Right atrium auricular region (tissue), 2 donors: Measurements from ENCODE around the gene AXIN1. TPM values are rescaled to one million over a fixed set of nuclear protein-coding genes. Genes with fewer than 3 reads are reported as not detected.
"Not testable (repeated sequence)": the region's sequence is repeated elsewhere in the genome, so short reads cannot be mapped to it uniquely, and the experiment has no call there.

Experiments used
- DNase-seq: peaks from one replicate; pipeline ENCODE4 v3.0.0-alpha.2; 2019; ENCODE audit warnings: low spot score
- H3K27ac ChIP-seq, 2 donors: fragments of 200-600 bp; sonication (generic); 1 replicate in 1 of 2; 2 replicates in 1 of 2; pipeline ENCODE4 v1.5.1; 2016 to 2019
- H3K27me3 ChIP-seq, 2 donors: fragments of 200-600 bp; sonication (generic); one replicate each; pipeline versions ENCODE4 v1.5.1 to v1.6.0; 2017 to 2019
- H3K36me3 ChIP-seq: fragments of 200-600 bp; sonication (generic); one replicate; pipeline ENCODE4 v1.5.1; 2016
- H3K4me1 ChIP-seq, 2 donors: fragments of 200-600 bp; sonication (generic); one replicate each; pipeline versions ENCODE4 v1.5.1 to v1.6.0; 2017 to 2019
- H3K4me3 ChIP-seq, 2 donors: fragments of 200-600 bp; sonication (generic); 1 replicate in 1 of 2; 2 replicates in 1 of 2; pipeline ENCODE4 v1.5.1; 2017 to 2019; ENCODE audit warnings: mild to moderate bottlenecking in 1 of 2, moderate library complexity in 1 of 2
- H3K9me3 ChIP-seq, 2 donors: fragments of 200-600 bp; sonication (generic); one replicate each; pipeline ENCODE4 v1.5.1; 2019
- CTCF ChIP-seq, 2 donors: fragments of 200-600 bp; sonication (generic); IDR thresholded peaks; one replicate each; pipeline ENCODE4 v1.5.1; 2019; ENCODE audit warnings: antibody characterized with exemption in 2 of 2
- total RNA-seq, 2 donors: library from RNA; depleted of rRNA; stranded (reverse); fragments of >200 nt; gene quantifications; one replicate each; pipeline ENCODE4 v1.1.0, GENCODE V29; 2016

The AXIN1 gene
- total RNA-seq, 2 donors from 2014 or later = 12.9 to 19.4 TPM

- H3K27me3 ChIP-seq = no peaks in the 10 kb centered on the region
- DNase-seq = no peak
- no peaks in the 10 kb centered on the region for H3K9me3 ChIP-seq
- H3K4me1 ChIP-seq = peaks cover 0 to 15% of the 10 kb centered on the region in 2 donors
- no peak for TF ChIP-seq CTCF (IDR thresholded peaks at IDR 0.05)
- H3K36me3 ChIP-seq = peaks cover 64% of the 10 kb centered on the region
- no peak overlapping the region for H3K4me3 ChIP-seq
- H3K27ac ChIP-seq = no peak overlapping the region
Measured at GRCh38 chr16:262121-262745, 90.3 kb downstream of the AXIN1 start.

- Histone ChIP-seq H3K9me3 (no peaks in the 10 kb centered on the region), H3K4me1 (peaks cover 0 to 14% of the 10 kb centered on the region in 2 donors), H3K27me3 (no peaks in the 10 kb centered on the region), H3K36me3 (peaks cover 65% of the 10 kb centered on the region), H3K27ac (peak overlapping the region in 1 of 2 donors; percentile 3), H3K4me3 (no peak overlapping the region)
- no peak for TF ChIP-seq CTCF (IDR thresholded peaks at IDR 0.05)
- no peak for DNase-seq
Measured at GRCh38 chr16:261031-261691, 91.4 kb downstream of the AXIN1 start.

- no peak for TF ChIP-seq CTCF (IDR thresholded peaks at IDR 0.05)
- no peak for DNase-seq
- Histone ChIP-seq H3K9me3 (no peaks in the 10 kb centered on the region), H3K27ac (no peak overlapping the region), H3K4me1 (peaks cover 0 to 6% of the 10 kb centered on the region in 2 donors), H3K4me3 (no peak overlapping the region), H3K36me3 (peaks cover 72% of the 10 kb centered on the region), H3K27me3 (no peaks in the 10 kb centered on the region)
Measured at GRCh38 chr16:260326-260725, 92.2 kb downstream of the AXIN1 start.

- DNase-seq = no peak
- no peaks in the 10 kb centered on the region for H3K27me3 ChIP-seq
- H3K9me3 ChIP-seq = no peaks in the 10 kb centered on the region
- no peak for TF ChIP-seq CTCF (IDR thresholded peaks at IDR 0.05)
- no peak overlapping the region for H3K4me3 ChIP-seq
- H3K36me3 ChIP-seq = peaks cover 70% of the 10 kb centered on the region
- peaks cover 0 to 4% of the 10 kb centered on the region in 2 donors for H3K4me1 ChIP-seq
- no peak overlapping the region for H3K27ac ChIP-seq
Measured at GRCh38 chr16:259814-260253, 92.7 kb downstream of the AXIN1 start.

GRCh38 chr16:259226-259625 is 93.3 kb downstream of the AXIN1 start:
- no peaks in the 10 kb centered on the region for H3K27me3 ChIP-seq
- DNase-seq = no peak
- TF ChIP-seq CTCF (IDR thresholded peaks at IDR 0.05) = no peak
- H3K4me3 ChIP-seq = no peak overlapping the region
- no peaks in the 10 kb centered on the region for H3K9me3 ChIP-seq
- no peak overlapping the region for H3K27ac ChIP-seq
- peaks cover 70% of the 10 kb centered on the region for H3K36me3 ChIP-seq
- peaks cover 0 to 4% of the 10 kb centered on the region in 2 donors for H3K4me1 ChIP-seq

GRCh38 chr16:258091-258490 is 94.4 kb downstream of the AXIN1 start:
- H3K4me1 ChIP-seq, H3K4me3 ChIP-seq, DNase-seq, H3K27ac ChIP-seq, H3K9me3 ChIP-seq, H3K27me3 ChIP-seq: not testable (repeated sequence)
- peaks cover 70% of the 10 kb centered on the region for H3K36me3 ChIP-seq
